SH-SY5Y (cell line): ENCODE measurements around the gene LRRC8D.

Experiments used
- GATA2 ChIP-seq: IDR thresholded peaks from 2 replicates; pipeline ENCODE4 v1.6.1; 2011; ENCODE audit warnings: mild to moderate bottlenecking, low read depth, low read length
- GATA3 ChIP-seq: IDR thresholded peaks from 2 replicates; pipeline ENCODE4 v1.6.1; 2011; ENCODE audit warnings: low read depth, mild to moderate bottlenecking, low read length, moderate library complexity

DNA sequence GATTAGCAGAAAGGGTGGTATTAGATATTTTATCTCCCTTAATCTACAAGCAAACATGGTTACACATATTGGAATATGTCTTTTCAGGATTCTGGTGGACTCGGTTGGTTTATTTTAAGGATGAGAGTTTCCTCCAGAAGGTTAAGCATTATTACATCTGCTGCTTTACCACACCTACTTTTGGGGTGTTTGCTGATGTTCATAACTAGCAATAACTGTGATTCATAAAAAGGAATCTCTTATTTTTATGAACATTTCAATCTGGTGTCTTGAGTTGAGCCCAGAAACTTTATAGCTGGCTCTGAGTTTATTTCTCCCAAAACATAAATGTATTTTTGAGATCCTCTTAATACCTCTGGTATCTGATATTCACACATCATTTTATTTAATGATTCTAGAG lies 82.7 kb downstream of the LRRC8D start:
- TF ChIP-seq GATA2 (no peak), GATA3 (no peak)
